K562 (cell line): ENCODE data around the gene RSPH6A. TPM values are rescaled to one million over a fixed set of nuclear protein-coding genes. Genes with fewer than 3 reads are reported as not detected.
A peak's percentile ranks its signal among the peaks of the same experiment; 100 is the strongest.

Experiments
- ATF7 ChIP-seq: fragments of 450-650 bp; IDR thresholded peaks from 2 replicates; pipeline ENCODE4 v1.7.1; 2014; ENCODE audit warnings: mild to moderate bottlenecking, moderate library complexity
- BHLHE40 ChIP-seq: IDR thresholded peaks from 2 replicates; pipeline ENCODE4 v1.6.1; 2011; ENCODE audit warnings: low read length, improper control_type of control experiment
- BRCA1 ChIP-seq, 2 experiments: fragments of 450-650 bp in 1 of 2; sonication (generic) in 1 of 2; formaldehyde crosslinking in 1 of 2; IDR thresholded peaks; 2 replicates each; pipeline versions ENCODE4 v1.5.0 to v1.6.1; 2017 to 2020; ENCODE audit warnings: mild to moderate bottlenecking in 1 of 2, missing genetic modification reagents in 1 of 2
- CXXC5 ChIP-seq: fragments of 250-450 bp; sonication (Bioruptor Pico); IDR thresholded peaks from 2 replicates; pipeline ENCODE4 v1.8.0; 2022; ENCODE audit warnings: inconsistent platforms, mild to moderate bottlenecking, moderate library complexity
- ETS2 ChIP-seq: IDR thresholded peaks from 2 replicates; pipeline ENCODE4 v1.6.1; 2016; ENCODE audit warnings: borderline replicate concordance, missing genetic modification characterization, mild to moderate bottlenecking, moderate library complexity, missing compliant biosample characterization; ENCODE audit not compliant: poor library complexity, severe bottlenecking
- FOXK2 ChIP-seq, 2 experiments: fragments of 450-650 bp; IDR thresholded peaks in 1 of 2; conservative IDR thresholded peaks in 1 of 2; 2 replicates each; pipeline ENCODE4 v1.6.1; 2016; ENCODE audit warnings: low read depth in 2 of 2, mild to moderate bottlenecking in 1 of 2
- GTF2A2 ChIP-seq: IDR thresholded peaks from 2 replicates; pipeline ENCODE4 v1.6.1; 2016; ENCODE audit warnings: mild to moderate bottlenecking, missing genetic modification characterization, missing compliant biosample characterization
- HDAC2 ChIP-seq: fragments of 450-650 bp; IDR thresholded peaks from 2 replicates; pipeline ENCODE4 v1.6.1; 2016; ENCODE audit warnings: mild to moderate bottlenecking
- HDGF ChIP-seq: fragments of 450-650 bp; IDR thresholded peaks from 2 replicates; pipeline ENCODE4 v1.6.1; 2016
- KHSRP ChIP-seq: fragments of 450-650 bp; IDR thresholded peaks from 2 replicates; pipeline ENCODE4 v1.6.1; 2017
- KLF6 ChIP-seq: fragments of 250-450 bp; sonication (Bioruptor Pico); IDR thresholded peaks from 2 replicates; pipeline ENCODE4 v1.4.0; 2020; ENCODE audit warnings: mild to moderate bottlenecking, moderate library complexity, borderline replicate concordance
- LEF1 ChIP-seq: fragments of 450-650 bp; IDR thresholded peaks from 2 replicates; pipeline ENCODE4 v1.6.1; 2016; ENCODE audit warnings: mild to moderate bottlenecking
- MCM3 ChIP-seq: fragments of 450-650 bp; IDR thresholded peaks from 2 replicates; pipeline ENCODE4 v1.6.1; 2016
- SREBF2 ChIP-seq: sonication (generic); formaldehyde crosslinking; IDR thresholded peaks from 2 replicates; pipeline ENCODE4 v1.4.0; 2020; ENCODE audit warnings: mild to moderate bottlenecking, missing genetic modification reagents
- STAG1 ChIP-seq: sonication (generic); formaldehyde crosslinking; IDR thresholded peaks from 2 replicates; pipeline ENCODE4 v1.5.0; 2020; ENCODE audit warnings: missing genetic modification reagents, borderline replicate concordance
- TEAD2 ChIP-seq: fragments of 450-650 bp; IDR thresholded peaks from 2 replicates; pipeline ENCODE4 v1.6.1; 2016; ENCODE audit warnings: missing genetic modification characterization, control low read depth, missing compliant biosample characterization
- ZNF23 ChIP-seq: fragments of 250-450 bp; sonication (Bioruptor Pico); IDR thresholded peaks from 2 replicates; pipeline ENCODE4 v1.4.0; 2020; ENCODE audit warnings: mild to moderate bottlenecking
- ZNF766 ChIP-seq: fragments of 200-800 bp; sonication (Bioruptor generic); conservative IDR thresholded peaks from 2 replicates; pipeline ENCODE4 v1.6.1; 2016; ENCODE audit warnings: missing genetic modification characterization, missing compliant biosample characterization
- polyA plus RNA-seq, 8 experiments: library from polyadenylated mRNA; depleted of rRNA in 4 of 8; stranded (reverse) in 5 of 8; unstranded in 3 of 8; fragments of >200 nt; fragmentation: Nextera tagmentation in 2 of 8; fragmentation: Illumina TruSeq in 1 of 8; extraction: Ambion mirVana in 2 of 8; extraction: Trizol in 1 of 8; gene quantifications; 2 replicates each; pipeline versions ENCODE4 v1.2.1 to v1.2.3, GENCODE V29; 2011 to 2014; ENCODE audit warnings: inconsistent platforms in 1 of 8, missing spikeins in 1 of 8
- total RNA-seq, 7 experiments: library from RNA; depleted of rRNA in 6 of 7; stranded (reverse); fragments of >200 nt in 6 of 7; fragmentation: Illumina TruSeq in 2 of 7; extraction: Trizol in 2 of 7; gene quantifications; 2 replicates each; pipeline versions ENCODE4 v1.2.1 to v1.2.3, GENCODE V29; 2011 to 2021; ENCODE audit warnings: low replicate concordance in 1 of 7
- TF ChIP-seq, protein P1 (sequence below): fragments of 450-650 bp; conservative IDR thresholded peaks from 2 replicates; pipeline ENCODE4 v1.6.1; 2016; ENCODE audit warnings: missing genetic modification characterization, low read depth, mild to moderate bottlenecking, control low read depth, missing compliant biosample characterization
- TF ChIP-seq, protein P2 (sequence below): conservative IDR thresholded peaks from 2 replicates; pipeline ENCODE4 v1.6.1; 2011; ENCODE audit warnings: low read depth, mild to moderate bottlenecking, low read length; ENCODE audit not compliant: control insufficient read depth
- TF ChIP-seq, protein P3 (sequence below): sonication (generic); formaldehyde crosslinking; IDR thresholded peaks from 2 replicates; pipeline ENCODE4 v1.8.1; 2022; ENCODE audit warnings: missing genetic modification reagents
- TF ChIP-seq, protein P4 (sequence below): fragments of 450-650 bp; conservative IDR thresholded peaks from 2 replicates; pipeline ENCODE4 v1.6.1; 2016; ENCODE audit warnings: missing genetic modification characterization, low read depth, mild to moderate bottlenecking, missing compliant biosample characterization, moderate library complexity
- TF ChIP-seq, protein P5 (sequence below): fragments of 450-650 bp; formaldehyde crosslinking; IDR thresholded peaks from 2 replicates; pipeline ENCODE4 v1.4.0; 2020; ENCODE audit warnings: mild to moderate bottlenecking, moderate library complexity

RSPH6A gene
- total and polyA plus RNA-seq, 9 of the 15 experiments (the other 6 are each of a cell fraction or from before 2014, with no cell fraction given), result 0.03 to 0.15 (median 0.07) TPM; not detected in 5

DNA sequence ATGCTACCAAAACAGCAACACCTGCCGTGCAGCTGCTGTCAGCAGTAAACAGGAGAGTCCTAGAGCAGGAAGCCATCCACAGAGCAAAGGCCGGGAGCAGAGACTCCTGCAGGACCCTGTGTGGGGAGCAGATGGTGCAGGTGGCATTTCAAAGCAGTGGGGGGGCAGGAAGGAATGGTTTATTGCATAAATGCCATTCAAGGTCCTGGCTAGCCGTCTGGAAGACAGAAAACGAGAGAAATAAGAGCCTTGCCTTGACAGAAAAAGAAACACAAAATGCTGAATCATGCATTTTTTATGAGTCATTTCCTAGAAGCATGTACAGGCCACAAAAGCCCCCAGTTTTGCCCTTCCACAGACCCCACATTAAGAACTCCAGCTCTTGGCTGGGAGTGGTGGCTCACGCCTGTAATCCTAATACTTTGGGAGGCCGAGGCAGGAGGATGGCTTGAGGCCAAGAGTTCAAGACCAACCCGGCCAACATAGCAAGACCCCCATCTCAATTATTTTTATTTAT is 5.4 kb downstream of the RSPH6A start (continued):
- TF ChIP-seq, protein P1, sequence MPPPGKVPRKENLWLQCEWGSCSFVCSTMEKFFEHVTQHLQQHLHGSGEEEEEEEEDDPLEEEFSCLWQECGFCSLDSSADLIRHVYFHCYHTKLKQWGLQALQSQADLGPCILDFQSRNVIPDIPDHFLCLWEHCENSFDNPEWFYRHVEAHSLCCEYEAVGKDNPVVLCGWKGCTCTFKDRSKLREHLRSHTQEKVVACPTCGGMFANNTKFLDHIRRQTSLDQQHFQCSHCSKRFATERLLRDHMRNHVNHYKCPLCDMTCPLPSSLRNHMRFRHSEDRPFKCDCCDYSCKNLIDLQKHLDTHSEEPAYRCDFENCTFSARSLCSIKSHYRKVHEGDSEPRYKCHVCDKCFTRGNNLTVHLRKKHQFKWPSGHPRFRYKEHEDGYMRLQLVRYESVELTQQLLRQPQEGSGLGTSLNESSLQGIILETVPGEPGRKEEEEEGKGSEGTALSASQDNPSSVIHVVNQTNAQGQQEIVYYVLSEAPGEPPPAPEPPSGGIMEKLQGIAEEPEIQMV (tag), result no peak
- TF ChIP-seq CXXC5 (CRISPR knock-in tag), result 0 out of 2 replicates have a peak, but pooled peaks have one; percentile 11
- TF ChIP-seq HDGF, result no peak
- no peak for TF ChIP-seq ETS2 (tag)
- TF ChIP-seq BRCA1 (IDR thresholded peaks at IDR 0.05), result no peak
- no peak for TF ChIP-seq BRCA1 (CRISPR knock-in tag; IDR thresholded peaks at IDR 0.05)
- no peak for TF ChIP-seq BHLHE40
- TF ChIP-seq TEAD2, result no peak
- TF ChIP-seq GTF2A2 (tag), result no peak
- TF ChIP-seq, protein P2, sequence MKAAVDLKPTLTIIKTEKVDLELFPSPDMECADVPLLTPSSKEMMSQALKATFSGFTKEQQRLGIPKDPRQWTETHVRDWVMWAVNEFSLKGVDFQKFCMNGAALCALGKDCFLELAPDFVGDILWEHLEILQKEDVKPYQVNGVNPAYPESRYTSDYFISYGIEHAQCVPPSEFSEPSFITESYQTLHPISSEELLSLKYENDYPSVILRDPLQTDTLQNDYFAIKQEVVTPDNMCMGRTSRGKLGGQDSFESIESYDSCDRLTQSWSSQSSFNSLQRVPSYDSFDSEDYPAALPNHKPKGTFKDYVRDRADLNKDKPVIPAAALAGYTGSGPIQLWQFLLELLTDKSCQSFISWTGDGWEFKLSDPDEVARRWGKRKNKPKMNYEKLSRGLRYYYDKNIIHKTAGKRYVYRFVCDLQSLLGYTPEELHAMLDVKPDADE, result no peak
- no peak for TF ChIP-seq KHSRP
- TF ChIP-seq LEF1, result peak; percentile 83
- TF ChIP-seq ATF7, result peak; percentile 45
- TF ChIP-seq, protein P3, sequence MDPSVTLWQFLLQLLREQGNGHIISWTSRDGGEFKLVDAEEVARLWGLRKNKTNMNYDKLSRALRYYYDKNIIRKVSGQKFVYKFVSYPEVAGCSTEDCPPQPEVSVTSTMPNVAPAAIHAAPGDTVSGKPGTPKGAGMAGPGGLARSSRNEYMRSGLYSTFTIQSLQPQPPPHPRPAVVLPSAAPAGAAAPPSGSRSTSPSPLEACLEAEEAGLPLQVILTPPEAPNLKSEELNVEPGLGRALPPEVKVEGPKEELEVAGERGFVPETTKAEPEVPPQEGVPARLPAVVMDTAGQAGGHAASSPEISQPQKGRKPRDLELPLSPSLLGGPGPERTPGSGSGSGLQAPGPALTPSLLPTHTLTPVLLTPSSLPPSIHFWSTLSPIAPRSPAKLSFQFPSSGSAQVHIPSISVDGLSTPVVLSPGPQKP (CRISPR knock-in tag), result no peak
- no peak for TF ChIP-seq STAG1 (CRISPR knock-in tag)
- TF ChIP-seq SREBF2 (CRISPR knock-in tag), result no peak
- TF ChIP-seq ZNF23 (CRISPR knock-in tag), result no peak
- TF ChIP-seq, protein P4, sequence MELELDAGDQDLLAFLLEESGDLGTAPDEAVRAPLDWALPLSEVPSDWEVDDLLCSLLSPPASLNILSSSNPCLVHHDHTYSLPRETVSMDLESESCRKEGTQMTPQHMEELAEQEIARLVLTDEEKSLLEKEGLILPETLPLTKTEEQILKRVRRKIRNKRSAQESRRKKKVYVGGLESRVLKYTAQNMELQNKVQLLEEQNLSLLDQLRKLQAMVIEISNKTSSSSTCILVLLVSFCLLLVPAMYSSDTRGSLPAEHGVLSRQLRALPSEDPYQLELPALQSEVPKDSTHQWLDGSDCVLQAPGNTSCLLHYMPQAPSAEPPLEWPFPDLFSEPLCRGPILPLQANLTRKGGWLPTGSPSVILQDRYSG (tag), result 0 out of 2 replicates have a peak, but pooled peaks have one; percentile 24
- no peak for TF ChIP-seq ZNF766 (CRISPR knock-in tag)
- TF ChIP-seq FOXK2 (conservative IDR thresholded peaks at IDR 0.05 in 1 of 2, IDR thresholded peaks at IDR 0.05 in 1 of 2; ENCODE audit: low read depth in 2 of 2), result peak in 1 of 2 experiments; percentile 64; a peak in 3 of 4 replicates
- TF ChIP-seq KLF6 (CRISPR knock-in tag), result no peak
- TF ChIP-seq HDAC2, result no peak; the same call in 1 of the 2 replicates
- TF ChIP-seq MCM3, result no peak
- TF ChIP-seq, protein P5, sequence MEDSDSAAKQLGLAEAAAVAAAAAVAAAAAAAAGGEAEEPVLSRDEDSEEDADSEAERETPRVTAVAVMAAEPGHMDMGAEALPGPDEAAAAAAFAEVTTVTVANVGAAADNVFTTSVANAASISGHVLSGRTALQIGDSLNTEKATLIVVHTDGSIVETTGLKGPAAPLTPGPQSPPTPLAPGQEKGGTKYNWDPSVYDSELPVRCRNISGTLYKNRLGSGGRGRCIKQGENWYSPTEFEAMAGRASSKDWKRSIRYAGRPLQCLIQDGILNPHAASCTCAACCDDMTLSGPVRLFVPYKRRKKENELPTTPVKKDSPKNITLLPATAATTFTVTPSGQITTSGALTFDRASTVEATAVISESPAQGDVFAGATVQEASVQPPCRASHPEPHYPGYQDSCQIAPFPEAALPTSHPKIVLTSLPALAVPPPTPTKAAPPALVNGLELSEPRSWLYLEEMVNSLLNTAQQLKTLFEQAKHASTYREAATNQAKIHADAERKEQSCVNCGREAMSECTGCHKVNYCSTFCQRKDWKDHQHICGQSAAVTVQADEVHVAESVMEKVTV, result no peak
